Endodermal cell (in vitro differentiated cells): Measurements from ENCODE around the gene TNFRSF19. TPM values are rescaled to one million over a fixed set of nuclear protein-coding genes. Genes with fewer than 3 reads are reported as not detected.

Experiments used
- DNase-seq: peaks from one replicate; pipeline ENCODE4 v3.0.0-alpha.2; 2017
- H3K27ac ChIP-seq: 2 replicates; pipeline ENCODE4 v1.5.1; 2013; ENCODE audit warnings: mild to moderate bottlenecking, low read depth, low read length, moderate library complexity
- H3K27me3 ChIP-seq: 2 replicates; pipeline ENCODE4 v1.6.1; 2013; ENCODE audit warnings: mild to moderate bottlenecking, low read length, moderate library complexity; ENCODE audit not compliant: insufficient read depth, control insufficient read depth, poor library complexity, severe bottlenecking
- H3K36me3 ChIP-seq: 2 replicates; pipeline ENCODE4 v1.7.0; 2013; ENCODE audit warnings: mild to moderate bottlenecking, low read length, moderate library complexity; ENCODE audit not compliant: control insufficient read depth, insufficient read depth
- H3K4me1 ChIP-seq: one replicate; pipeline ENCODE4 v1.7.0; 2013; ENCODE audit warnings: low read length; ENCODE audit not compliant: control insufficient read depth, insufficient read depth
- H3K4me3 ChIP-seq: 2 replicates; pipeline ENCODE4 v1.5.1; 2013; ENCODE audit warnings: mild to moderate bottlenecking, low read length, moderate library complexity
- H3K9ac ChIP-seq: 2 replicates; pipeline ENCODE4 v1.6.1; 2013; ENCODE audit warnings: mild to moderate bottlenecking, low read length, moderate library complexity; ENCODE audit not compliant: poor library complexity, severe bottlenecking; ENCODE audit errors: extremely low read depth
- H3K9me3 ChIP-seq: 2 replicates; pipeline ENCODE4 v1.6.1; 2013; ENCODE audit warnings: mild to moderate bottlenecking, low read length, moderate library complexity; ENCODE audit not compliant: control insufficient read depth
- H3K27ac Mint-ChIP-seq: 2 replicates; pipeline ENCODE4 v1.8.0; 2020; ENCODE audit warnings: mixed read lengths
- H3K27me3 Mint-ChIP-seq: 2 replicates; pipeline ENCODE4 v1.8.0; 2021; ENCODE audit warnings: mild to moderate bottlenecking, mixed read lengths; ENCODE audit not compliant: insufficient read depth
- H3K36me3 Mint-ChIP-seq: 2 replicates; pipeline ENCODE4 v1.8.0; 2020; ENCODE audit warnings: low read depth, mixed read lengths
- H3K4me1 Mint-ChIP-seq: 2 replicates; pipeline ENCODE4 v1.8.0; 2020; ENCODE audit warnings: mixed read lengths
- H3K4me3 Mint-ChIP-seq: 2 replicates; pipeline ENCODE4 v1.8.0; 2020; ENCODE audit warnings: mild to moderate bottlenecking, moderate library complexity, mixed read lengths
- H3K9me3 Mint-ChIP-seq: 2 replicates; pipeline ENCODE4 v1.8.0; 2020; ENCODE audit warnings: mild to moderate bottlenecking, mixed read lengths
- CTCF ChIP-seq: fragments of 200-600 bp; sonication (generic); conservative IDR thresholded peaks from 2 replicates; pipeline ENCODE4 v1.5.0; 2021; ENCODE audit warnings: antibody characterized with exemption, mild to moderate bottlenecking
- WGBS, 2 experiments: methylation state at CpG; one replicate each; pipeline versions ENCODE4 v1.1.5 to v1.1.7; 2013; ENCODE audit warnings: missing lambda C conversion rate in 2 of 2, mixed read lengths in 1 of 2; ENCODE audit not compliant: insufficient coverage in 1 of 2, insufficient read length in 1 of 2; 5-methylcytosine and 5-hydroxymethylcytosine counted together
- total RNA-seq, 2 donors: library from RNA; stranded (reverse); fragmentation: NEBNext Ultra II Directional in 1 of 2; extraction: Animal tissue kit (Norgen Biotek cat#: 25700) in 1 of 2; gene quantifications; 2 replicates in 1 of 2; 3 replicates in 1 of 2; pipeline ENCODE4 v1.2.1, GENCODE V29; 2021

The TNFRSF19 gene
- total RNA-seq, 2 donors from 2014 or later: 9.2 to 13.0 TPM

- H3K4me3 Mint-ChIP-seq: no peak overlapping the region
- Histone ChIP-seq H3K9ac (no peak overlapping the region), H3K27ac (peak overlapping the region; percentile 92), H3K9me3 (no peaks in the 10 kb centered on the region), H3K36me3 (no peaks in the 10 kb centered on the region), H3K27me3 (no peaks in the 10 kb centered on the region), H3K4me1 (peaks cover 12% of the 10 kb centered on the region), H3K4me3 (peak overlapping the region; percentile 29)
- WGBS, 2 experiments: 80 to 100% methylated on average over 1 of the region's 2 CpGs
- no peak for TF ChIP-seq CTCF
- H3K4me1 Mint-ChIP-seq: peaks cover 23% of the 10 kb centered on the region
- no peak for DNase-seq
- no peak overlapping the region for H3K27ac Mint-ChIP-seq
- H3K36me3 Mint-ChIP-seq: no peaks in the 10 kb centered on the region
- H3K27me3 Mint-ChIP-seq: peaks cover 3% of the 10 kb centered on the region
- no peaks in the 10 kb centered on the region for H3K9me3 Mint-ChIP-seq
Observed at GRCh38 chr13:23571431-23571830, 1.2 kb downstream of the TNFRSF19 start.

- no peaks in the 10 kb centered on the region for H3K36me3 Mint-ChIP-seq
- Histone ChIP-seq H3K9ac (no peak overlapping the region), H3K4me1 (peaks cover 12% of the 10 kb centered on the region), H3K36me3 (no peaks in the 10 kb centered on the region), H3K9me3 (no peaks in the 10 kb centered on the region), H3K4me3 (peak overlapping the region; percentile 29), H3K27ac (no peak overlapping the region), H3K27me3 (peaks cover 13% of the 10 kb centered on the region)
- no peak overlapping the region for H3K4me3 Mint-ChIP-seq
- no peak for TF ChIP-seq CTCF
- no peaks in the 10 kb centered on the region for H3K9me3 Mint-ChIP-seq
- whole genome bisulfite sequencing, 2 experiments: 84 to 100% methylated on average over 1 of the region's 1 CpG
- H3K27me3 Mint-ChIP-seq: peaks cover 14% of the 10 kb centered on the region
- H3K4me1 Mint-ChIP-seq: peaks cover 22% of the 10 kb centered on the region
- no peak for DNase-seq
- no peak overlapping the region for H3K27ac Mint-ChIP-seq
Observed at GRCh38 chr13:23572836-23573235, 2.6 kb downstream of the TNFRSF19 start.

GRCh38 chr13:23574421-23575145, 4.4 kb downstream of the TNFRSF19 start:
- Histone ChIP-seq H3K36me3 (no peaks in the 10 kb centered on the region), H3K27ac (no peak overlapping the region), H3K9me3 (no peaks in the 10 kb centered on the region), H3K4me3 (no peak overlapping the region), H3K27me3 (peaks cover 20% of the 10 kb centered on the region), H3K4me1 (peaks cover 10% of the 10 kb centered on the region), H3K9ac (no peak overlapping the region)
- Mint-ChIP-seq H3K9me3 (no peaks in the 10 kb centered on the region), H3K27me3 (peaks cover 22% of the 10 kb centered on the region), H3K27ac (no peak overlapping the region), H3K4me1 (peaks cover 16% of the 10 kb centered on the region), H3K36me3 (no peaks in the 10 kb centered on the region), H3K4me3 (no peak overlapping the region)
- DNase-seq: no peak
- no peak for TF ChIP-seq CTCF
- 71% methylated on average over 3 of the region's 3 CpGs; no CpG with 5 or more reads in 1 of the 2 experiments for whole genome bisulfite sequencing, 2 experiments
